ENCODE measurements around the gene GLT6D1.

The GLT6D1 gene

GRCh38 chr9:135620558-135620957 is 18.8 kb downstream of the GLT6D1 start:
- DNase-seq, result no peak

GRCh38 chr9:135619599-135619886 is 19.8 kb downstream of the GLT6D1 start:
- DNase-seq, result no peak

DNA sequence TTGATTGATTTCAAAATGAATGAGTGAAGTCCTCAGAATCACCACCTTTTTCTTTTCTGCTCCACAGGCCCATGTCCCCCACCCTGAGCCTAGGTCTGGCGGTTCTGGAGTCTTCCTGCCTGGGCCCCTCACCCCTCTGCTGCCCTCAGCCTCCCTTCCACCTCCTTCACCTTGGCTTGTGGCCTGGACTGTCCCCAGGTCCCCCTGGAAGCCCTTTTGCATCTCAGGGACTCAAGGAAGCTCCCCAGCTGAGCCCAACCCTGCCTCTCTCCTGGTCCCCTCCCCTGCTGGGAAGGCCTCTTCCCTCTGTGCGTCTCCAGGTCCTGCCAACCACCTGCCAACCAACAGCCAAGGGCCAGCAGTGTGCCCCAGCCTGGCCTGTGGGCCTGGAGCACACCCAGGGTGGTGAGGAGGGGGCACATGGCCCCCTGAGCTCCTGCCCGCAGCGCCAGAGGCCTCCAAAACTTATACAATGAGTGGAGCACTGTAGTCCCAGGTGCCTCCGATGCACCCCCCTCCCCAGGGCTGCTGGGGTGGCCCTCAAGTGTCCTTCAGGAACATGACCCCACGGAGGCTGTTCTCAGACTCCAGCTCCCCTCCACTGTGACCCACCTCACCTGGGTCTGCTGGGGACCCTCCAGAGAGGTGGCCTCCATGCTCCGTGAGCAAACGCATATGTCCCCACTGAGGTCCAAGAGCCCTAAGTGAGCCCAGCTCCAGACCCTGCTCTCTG is 20.3 kb downstream of the GLT6D1 start:
- no peak for DNase-seq

GRCh38 chr9:135617991-135618411 is 21.3 kb downstream of the GLT6D1 start:
- DNase-seq, result no peak

GRCh38 chr9:135617538-135617900 is 21.8 kb downstream of the GLT6D1 start:
- DNase-seq, result no peak

GRCh38 chr9:135616619-135617537 is 22.5 kb downstream of the GLT6D1 start:
- no peak for DNase-seq

DNA sequence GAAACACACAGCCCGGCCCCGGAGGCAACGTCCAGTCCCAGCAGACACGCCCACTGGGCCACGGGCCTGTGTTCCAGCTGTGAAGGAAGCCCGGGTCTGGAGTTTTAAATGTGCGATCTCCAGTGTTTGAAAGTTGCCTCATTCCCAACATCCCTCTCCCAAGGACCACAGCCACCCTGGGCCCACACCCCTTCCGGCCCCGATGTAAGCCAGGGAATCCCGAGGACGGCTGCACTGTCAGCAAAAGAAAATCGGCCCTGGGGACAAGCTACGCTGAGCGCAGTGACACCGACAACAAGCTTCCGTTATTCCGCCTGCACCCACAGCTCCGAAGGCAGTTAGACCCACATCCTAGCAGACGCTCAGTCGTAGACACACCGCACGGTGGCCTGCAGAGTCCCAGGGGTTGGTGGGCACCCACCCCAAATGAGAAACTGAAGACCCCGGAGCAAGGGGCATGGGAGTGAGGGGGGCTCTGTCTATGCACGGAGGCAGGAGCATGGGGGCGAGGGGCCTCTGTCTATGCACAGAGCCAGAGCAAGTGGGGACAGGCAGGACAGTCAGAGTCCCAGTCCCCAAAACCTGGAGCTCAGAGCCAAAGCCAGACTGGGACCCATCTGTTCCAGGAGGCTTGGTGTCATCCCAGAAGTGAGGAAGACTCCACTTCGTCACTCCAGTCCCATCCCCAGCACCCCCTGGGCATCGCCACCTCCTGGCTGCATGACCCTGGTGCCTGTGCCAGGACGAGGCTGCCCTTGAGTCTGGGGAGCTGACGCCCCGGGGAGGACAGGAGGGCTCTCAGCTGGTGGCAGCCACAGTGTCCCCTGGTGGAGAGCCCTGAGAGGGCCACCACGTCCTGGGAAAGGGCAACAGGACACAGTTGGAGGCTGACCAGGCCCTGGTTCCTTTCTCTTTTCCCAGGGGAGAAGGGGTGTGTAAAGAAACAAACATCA is 23.4 kb downstream of the GLT6D1 start:
- DNase-seq, result no peak

DNA sequence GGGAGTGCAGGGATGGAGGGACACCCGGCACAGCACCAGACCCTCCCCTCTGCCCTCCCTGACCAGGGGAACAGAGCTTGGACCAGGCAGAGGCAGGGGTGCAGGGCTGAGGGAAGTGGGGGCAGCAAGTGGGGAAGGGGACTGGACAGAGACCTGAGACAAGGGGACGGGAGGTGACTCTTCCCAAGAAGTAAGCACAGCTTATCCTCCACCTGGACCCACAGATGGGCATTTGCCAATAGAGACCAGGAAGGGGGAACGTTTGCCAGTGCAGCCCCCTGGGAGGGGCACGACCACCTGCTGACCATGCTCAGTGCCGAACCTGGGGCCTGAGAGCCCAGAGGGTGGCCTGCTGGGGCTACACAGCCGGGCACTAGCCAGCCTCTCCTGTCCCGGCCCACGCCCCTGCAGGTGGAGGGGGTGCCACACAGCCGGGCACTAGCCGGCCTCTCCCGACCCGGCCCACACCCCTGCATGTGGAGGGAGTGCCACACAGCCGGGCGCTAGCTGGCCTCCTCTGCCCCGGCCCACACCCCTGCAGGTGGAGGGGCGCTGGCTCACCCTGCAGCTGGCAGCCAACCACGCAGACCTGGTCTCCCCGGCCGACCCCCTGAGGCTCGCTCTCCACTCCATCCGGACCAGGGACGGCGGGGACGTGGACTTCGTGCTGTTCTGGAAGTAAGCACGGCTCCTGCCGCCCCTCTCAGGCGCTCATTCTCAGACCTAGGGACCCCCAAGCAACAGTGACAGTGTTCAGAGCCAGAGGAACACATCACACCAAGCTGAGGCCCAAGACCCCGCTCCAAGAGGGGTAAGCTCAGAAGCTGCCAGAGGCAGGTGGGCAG is 24.3 kb downstream of the GLT6D1 start:
- no peak for DNase-seq

- DNase-seq, result no peak
These were observed 25.2 kb downstream of the GLT6D1 start for GRCh38 chr9:135613946-135614805.

- DNase-seq, result no peak
These were observed 26.1 kb downstream of the GLT6D1 start for GRCh38 chr9:135612981-135613910.

DNA sequence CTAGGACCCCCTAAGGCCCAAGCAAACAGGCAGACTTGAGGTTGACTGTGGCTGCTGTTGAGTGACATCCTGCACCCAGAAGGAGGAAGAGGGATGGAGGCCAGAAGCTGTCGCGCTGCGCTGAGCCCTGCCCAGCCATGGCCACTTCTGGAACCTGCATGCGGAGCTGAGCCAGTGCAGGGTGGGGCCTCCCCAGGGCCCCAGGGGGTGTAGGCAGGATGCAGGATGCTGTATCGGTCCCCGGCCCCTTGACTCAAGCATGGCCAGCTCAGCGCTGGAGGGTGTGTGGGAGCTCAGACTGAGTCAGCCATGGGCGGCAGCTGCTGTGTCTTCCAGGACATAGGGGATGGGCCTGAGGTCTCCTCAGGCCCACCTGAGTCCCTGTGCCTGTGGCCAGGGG is 26.9 kb downstream of the GLT6D1 start:
- no peak for DNase-seq

- DNase-seq, result no peak
These were observed 27.5 kb downstream of the GLT6D1 start for GRCh38 chr9:135611875-135612209.

- no peak for DNase-seq
These were observed 28.0 kb downstream of the GLT6D1 start for GRCh38 chr9:135611142-135611874.

GRCh38 chr9:135610290-135611141 is 28.8 kb downstream of the GLT6D1 start:
- no peak for DNase-seq

DNA sequence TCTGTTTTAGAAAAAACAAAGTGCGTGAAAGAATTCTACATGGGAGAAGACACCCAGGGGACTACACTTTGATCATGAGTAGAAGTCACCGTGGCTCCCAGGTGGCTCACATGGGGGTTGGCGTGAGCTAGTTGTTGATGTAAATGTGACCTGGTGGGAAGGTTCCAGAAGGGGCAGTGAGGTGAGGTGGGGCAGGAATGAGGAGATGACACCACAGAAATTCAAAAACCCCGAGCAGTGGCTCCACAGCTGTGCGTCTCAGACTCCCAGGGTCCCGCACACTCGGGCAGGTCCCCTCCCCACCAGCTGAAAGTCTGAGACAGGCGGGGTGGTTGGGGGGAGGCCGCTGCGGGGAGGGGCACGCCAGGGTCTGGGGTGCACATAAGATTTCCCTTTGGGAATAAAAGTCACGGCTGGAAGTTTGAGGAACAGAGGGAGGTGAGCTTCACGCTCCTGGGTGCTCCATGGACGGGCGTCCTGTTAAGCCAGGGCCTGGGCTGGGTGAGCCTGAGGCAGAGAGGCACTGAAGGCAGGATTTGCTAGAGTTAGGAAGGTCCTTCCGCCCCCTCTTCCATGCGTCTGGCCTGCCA is 29.9 kb downstream of the GLT6D1 start:
- DNase-seq, result no peak

- DNase-seq, result no peak
These were observed 30.4 kb downstream of the GLT6D1 start for GRCh38 chr9:135608999-135609317.

DNA sequence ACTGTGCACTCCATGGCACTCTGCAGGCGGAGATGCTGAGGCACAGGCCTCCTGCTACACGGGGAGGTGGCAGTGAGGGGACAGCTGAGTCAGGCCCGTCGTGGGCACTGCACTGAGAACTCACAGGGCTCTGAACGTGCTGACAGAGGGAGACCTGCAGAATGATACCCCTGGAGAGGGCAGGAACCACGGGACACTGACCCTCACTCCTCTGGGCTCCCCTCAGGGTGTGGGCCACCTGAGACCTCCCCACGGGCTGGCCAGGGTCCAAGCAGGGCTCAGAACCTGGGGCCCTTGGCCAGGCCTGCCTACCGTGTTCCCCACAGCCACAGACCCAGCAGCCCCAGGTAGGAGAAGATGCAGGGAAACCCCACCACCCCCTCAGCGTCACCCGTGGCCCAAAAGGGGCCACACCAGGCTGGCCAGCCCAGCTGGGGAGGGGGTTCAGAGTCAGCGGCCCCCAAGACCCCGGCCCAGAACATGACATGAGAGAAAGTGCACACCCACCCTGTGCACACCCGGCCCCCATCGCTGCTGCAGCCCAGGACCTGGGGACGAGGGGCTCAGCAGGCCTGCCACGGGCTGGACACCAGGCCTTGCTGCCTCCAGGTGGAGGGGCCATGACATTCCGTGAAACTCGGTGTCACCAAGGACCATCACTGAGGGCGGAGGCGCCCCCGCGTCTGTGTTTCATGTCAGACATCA is 30.9 kb downstream of the GLT6D1 start:
- no peak for DNase-seq
